Uterus (tissue), 4 donors: ENCODE data around the gene EXOC1. TPM values are rescaled to one million over a fixed set of nuclear protein-coding genes. Genes with fewer than 3 reads are reported as not detected.

ENCODE experiments used
- DNase-seq, 2 donors: peaks; one replicate each; pipeline ENCODE4 v3.0.0-alpha.2; 2019 to 2020
- H3K27ac ChIP-seq, 2 donors: fragments of 200-600 bp; sonication (generic); 1 replicate in 1 of 2; 2 replicates in 1 of 2; pipeline ENCODE4 v1.5.1; 2016 to 2018
- H3K27me3 ChIP-seq, 2 donors: fragments of 200-600 bp; sonication (generic); one replicate each; pipeline ENCODE4 v1.5.1; 2018 to 2019; ENCODE audit warnings: control low read depth in 1 of 2
- H3K36me3 ChIP-seq, 2 donors: fragments of 200-600 bp; sonication (generic); one replicate each; pipeline ENCODE4 v1.5.1; 2019; ENCODE audit warnings: control low read depth in 1 of 2
- H3K4me1 ChIP-seq, 2 donors: fragments of 200-600 bp; sonication (generic); one replicate each; pipeline ENCODE4 v1.5.1; 2018 to 2019; ENCODE audit warnings: control low read depth in 1 of 2
- H3K4me3 ChIP-seq, 2 donors: fragments of 200-600 bp; sonication (generic); 1 replicate in 1 of 2; 2 replicates in 1 of 2; pipeline ENCODE4 v1.5.1; 2018 to 2019; ENCODE audit warnings: mild to moderate bottlenecking in 1 of 2
- H3K9me3 ChIP-seq, 2 donors: fragments of 200-600 bp; sonication (generic); one replicate each; pipeline ENCODE4 v1.5.1; 2019; ENCODE audit warnings: control low read depth in 1 of 2
- POLR2A ChIP-seq, 2 donors: fragments of 450-650 bp; IDR thresholded peaks; one replicate each; pipeline ENCODE4 v1.6.1; 2016; ENCODE audit warnings: antibody characterized with exemption in 2 of 2, mild to moderate bottlenecking in 1 of 2, moderate library complexity in 1 of 2
- intact Hi-C: fragments of 100-400 bp; cut with DNase I; formaldehyde crosslinking; loops from one replicate; pipeline ENCODE4 v1.15.1; 2023; ENCODE audit warnings: low total_unique reads
- total RNA-seq, 4 donors: library from RNA; depleted of rRNA in 3 of 4; stranded (reverse); fragments of >200 nt in 3 of 4; gene quantifications; one replicate each; pipeline versions ENCODE4 v1.1.0 to v1.2.4, GENCODE V29; 2014 to 2023
- TF ChIP-seq, protein P1 (sequence below), 4 experiments: fragments of 200-600 bp in 2 of 4; fragments of 450-650 bp in 2 of 4; sonication (generic) in 2 of 4; IDR thresholded peaks; one replicate each; pipeline ENCODE4 v1.5.1; 2016 to 2019; ENCODE audit warnings: antibody characterized with exemption in 4 of 4, mild to moderate bottlenecking in 2 of 4, moderate library complexity in 1 of 4
- donor health status: DM: yes; HTN: yes; CAD: no.

EXOC1 gene
- total RNA-seq: 10 to 100 TPM; 14.7 to 59.9 (median 33.8) TPM

DNA sequence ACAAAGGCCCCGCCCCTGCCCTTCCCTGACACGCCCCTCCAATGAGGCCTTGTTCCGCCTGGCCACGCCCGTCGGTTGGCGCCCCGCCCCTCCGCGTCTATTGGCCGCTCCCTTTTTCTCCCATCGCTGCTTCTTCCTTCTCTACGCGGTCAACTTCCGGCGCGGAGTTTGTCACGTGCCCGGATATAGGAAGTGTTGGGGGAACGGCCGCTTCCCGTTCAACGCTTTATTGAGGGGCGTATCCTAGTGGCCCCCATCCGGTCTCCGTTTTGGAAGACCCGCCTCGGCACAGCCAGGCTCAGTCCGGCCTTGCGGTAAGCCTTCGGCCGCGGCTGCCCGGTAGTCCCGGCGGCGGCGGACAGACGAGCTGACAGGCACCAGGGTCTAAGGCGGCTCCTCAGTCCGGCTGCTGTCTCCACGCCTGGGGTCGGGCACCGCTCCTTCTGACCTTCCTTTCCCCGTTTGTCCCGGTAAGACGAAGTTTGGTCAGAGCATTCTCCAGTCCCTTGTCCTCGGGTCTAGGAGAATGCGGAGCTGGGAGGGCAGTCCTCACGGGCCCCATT, at the start of gene EXOC1:
TSS of gene EXOC1 (plus strand) at position 165 of the 563 bp plus-strand sequence. CDS start 4,676 bp downstream, outside the sequence.
- Histone ChIP-seq H3K27me3 (no peaks in the 10 kb centered on the region), H3K4me3 (peak within 1 kb of the TSS; percentile 93 to 100), H3K27ac (peak within 1 kb of the TSS; percentile 75 to 89), H3K9me3 (no peaks in the 10 kb centered on the region), H3K36me3 (no peaks in the 10 kb centered on the region), H3K4me1 (peaks cover 0 to 10% of the 10 kb centered on the region in 2 donors)
- peak; percentile 99 for DNase-seq
- intact Hi-C loops: no loop called here
- peak in 1 of 2 donors; percentile 62 for TF ChIP-seq POLR2A (IDR thresholded peaks at IDR 0.05)
- TF ChIP-seq, protein P1, sequence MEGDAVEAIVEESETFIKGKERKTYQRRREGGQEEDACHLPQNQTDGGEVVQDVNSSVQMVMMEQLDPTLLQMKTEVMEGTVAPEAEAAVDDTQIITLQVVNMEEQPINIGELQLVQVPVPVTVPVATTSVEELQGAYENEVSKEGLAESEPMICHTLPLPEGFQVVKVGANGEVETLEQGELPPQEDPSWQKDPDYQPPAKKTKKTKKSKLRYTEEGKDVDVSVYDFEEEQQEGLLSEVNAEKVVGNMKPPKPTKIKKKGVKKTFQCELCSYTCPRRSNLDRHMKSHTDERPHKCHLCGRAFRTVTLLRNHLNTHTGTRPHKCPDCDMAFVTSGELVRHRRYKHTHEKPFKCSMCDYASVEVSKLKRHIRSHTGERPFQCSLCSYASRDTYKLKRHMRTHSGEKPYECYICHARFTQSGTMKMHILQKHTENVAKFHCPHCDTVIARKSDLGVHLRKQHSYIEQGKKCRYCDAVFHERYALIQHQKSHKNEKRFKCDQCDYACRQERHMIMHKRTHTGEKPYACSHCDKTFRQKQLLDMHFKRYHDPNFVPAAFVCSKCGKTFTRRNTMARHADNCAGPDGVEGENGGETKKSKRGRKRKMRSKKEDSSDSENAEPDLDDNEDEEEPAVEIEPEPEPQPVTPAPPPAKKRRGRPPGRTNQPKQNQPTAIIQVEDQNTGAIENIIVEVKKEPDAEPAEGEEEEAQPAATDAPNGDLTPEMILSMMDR (IDR thresholded peaks at IDR 0.05): no peak

DNA sequence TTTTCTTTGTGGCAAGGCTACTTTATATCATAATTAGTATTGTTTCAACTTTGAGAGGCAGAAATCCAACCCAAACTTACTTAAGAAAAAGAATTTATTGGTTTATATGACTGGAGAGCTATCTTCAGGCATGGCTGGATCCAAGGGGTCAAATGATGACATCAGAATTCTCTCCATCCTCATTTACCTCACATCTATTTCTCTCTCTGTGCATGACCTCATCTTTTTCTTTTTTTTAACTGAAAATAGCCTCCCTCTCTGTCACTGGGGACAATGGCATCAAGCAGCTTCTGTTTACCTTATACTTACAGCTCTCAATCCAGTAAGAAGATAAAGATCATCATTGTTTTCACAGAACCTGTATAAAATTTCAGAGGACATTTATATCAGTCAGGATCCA, 45.9 kb upstream of the EXOC1 start:
- Histone ChIP-seq H3K4me1 (no peaks in the 10 kb centered on the region), H3K9me3 (no peaks in the 10 kb centered on the region), H3K27ac (no peak overlapping the region), H3K36me3 (no peaks in the 10 kb centered on the region), H3K27me3 (no peaks in the 10 kb centered on the region), H3K4me3 (no peak overlapping the region)
- no peak for TF ChIP-seq POLR2A (IDR thresholded peaks at IDR 0.05)
- TF ChIP-seq, protein P1 (IDR thresholded peaks at IDR 0.05): no peak
- intact Hi-C loops: no loop called here
- DNase-seq: no peak

DNA sequence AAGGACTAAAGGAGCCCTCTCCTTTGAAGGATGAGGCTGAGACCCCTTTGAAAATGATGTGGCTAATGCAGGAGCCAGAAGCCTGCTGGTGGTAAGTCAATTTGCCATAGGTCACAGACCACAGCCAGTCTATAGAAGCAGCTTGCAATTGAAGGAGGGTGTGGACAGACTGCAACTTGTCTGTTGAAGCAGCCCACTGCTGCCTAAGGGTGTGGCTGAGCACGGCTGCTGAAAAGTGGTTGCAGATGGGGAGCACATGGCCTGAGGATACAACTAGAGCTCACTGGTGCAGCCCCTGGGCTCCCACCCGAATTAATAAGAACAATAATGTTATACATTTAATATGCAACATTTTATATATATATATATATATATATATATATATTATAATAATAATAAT, 45.3 kb upstream of the EXOC1 start:
- intact Hi-C loops: no loop called here

GRCh38 chr4:55808632-55809031, 44.8 kb upstream of the EXOC1 start:
- Histone ChIP-seq H3K9me3 (no peaks in the 10 kb centered on the region), H3K27ac (no peak overlapping the region), H3K36me3 (no peaks in the 10 kb centered on the region), H3K27me3 (no peaks in the 10 kb centered on the region), H3K4me3 (no peak overlapping the region), H3K4me1 (no peaks in the 10 kb centered on the region)
- TF ChIP-seq, protein P1 (IDR thresholded peaks at IDR 0.05): no peak
- TF ChIP-seq POLR2A (IDR thresholded peaks at IDR 0.05): no peak
- DNase-seq: no peak
- intact Hi-C loops: no loop called here

More for the DNA sequence above, 45.3 kb upstream of the EXOC1 start:
- Histone ChIP-seq H3K4me3 (no peak overlapping the region), H3K27me3 (no peaks in the 10 kb centered on the region), H3K9me3 (no peaks in the 10 kb centered on the region), H3K36me3 (no peaks in the 10 kb centered on the region), H3K4me1 (no peaks in the 10 kb centered on the region), H3K27ac (no peak overlapping the region)
- DNase-seq: no peak
- TF ChIP-seq, protein P1 (IDR thresholded peaks at IDR 0.05): no peak
- TF ChIP-seq POLR2A (IDR thresholded peaks at IDR 0.05): no peak

- Histone ChIP-seq H3K27me3 (no peaks in the 10 kb centered on the region), H3K27ac (no peak overlapping the region), H3K4me1 (no peaks in the 10 kb centered on the region), H3K4me3 (no peak overlapping the region), H3K9me3 (no peaks in the 10 kb centered on the region), H3K36me3 (no peaks in the 10 kb centered on the region)
- TF ChIP-seq, protein P1 (IDR thresholded peaks at IDR 0.05): no peak
- TF ChIP-seq POLR2A (IDR thresholded peaks at IDR 0.05): no peak
- no peak for DNase-seq
- intact Hi-C loops: no loop called here
Observed at GRCh38 chr4:55817691-55818090, 35.8 kb upstream of the EXOC1 start.
